GM19351 (cell line): Measurements from ENCODE around the gene TRPV5.
A peak's percentile ranks its signal among the peaks of the same experiment; 100 is the strongest.

Source experiments
- ATAC-seq: cut with Tn5 transposase; IDR thresholded peaks from one replicate; pipeline ENCODE4 v1.9.1; 2021; ENCODE audit warnings: mild to moderate bottlenecking, moderate library complexity; ENCODE audit not compliant: unreplicated experiment

TRPV5 gene

DNA sequence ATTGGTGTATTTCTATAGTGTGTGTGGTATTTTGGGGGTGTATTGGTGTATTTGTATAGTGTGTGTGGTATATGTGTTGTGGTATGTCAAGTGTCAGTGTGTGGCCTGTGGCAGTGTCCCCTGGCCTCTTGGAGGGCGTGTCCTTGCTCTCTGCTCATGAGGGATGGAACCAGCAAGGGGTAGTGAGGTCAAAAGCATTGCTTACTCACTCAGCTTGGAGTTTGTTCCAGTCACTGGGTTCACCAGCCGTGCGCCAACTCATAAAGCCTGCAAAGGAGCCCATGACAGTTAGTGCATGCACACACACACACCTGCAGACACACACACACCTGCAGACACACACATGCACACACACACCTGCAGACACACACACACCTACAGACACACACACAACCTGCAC lies 43.7 kb downstream of the TRPV5 start:
- ATAC-seq: no peak

DNA sequence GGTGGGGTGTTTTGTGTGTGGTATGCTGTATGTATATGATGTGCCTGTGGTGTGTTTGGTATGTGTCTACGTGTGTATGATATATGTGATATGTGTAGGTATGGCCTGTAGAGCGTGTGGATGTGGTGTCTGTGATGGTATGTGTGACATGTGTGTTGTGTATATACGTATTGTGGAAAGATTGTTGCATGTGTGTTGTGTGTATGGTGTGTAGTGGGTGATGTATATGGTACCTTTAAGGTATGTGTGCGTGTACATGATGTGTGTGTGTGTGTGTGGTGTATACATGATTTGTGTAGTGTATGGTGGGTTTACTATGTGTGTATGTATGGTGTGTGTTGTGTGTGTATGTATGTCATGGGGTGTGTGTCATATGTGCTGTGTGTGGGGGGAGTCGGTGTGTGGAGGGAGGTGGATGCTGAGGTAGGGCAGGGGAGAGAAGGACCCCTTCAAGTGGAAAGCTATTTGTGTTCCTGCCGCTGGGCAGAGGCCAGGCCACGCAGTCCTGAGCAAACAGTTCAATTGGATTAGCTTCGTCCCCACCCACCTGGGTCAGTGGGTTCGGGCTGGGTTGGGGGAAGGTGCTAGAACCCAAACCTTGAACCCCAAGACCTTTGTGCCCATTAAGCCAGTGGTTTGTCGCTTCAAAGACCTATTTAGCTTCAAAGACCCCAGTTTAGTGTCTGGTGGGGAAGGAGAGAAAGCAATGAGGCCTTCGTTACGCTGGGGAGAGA lies 46.1 kb downstream of the TRPV5 start:
- ATAC-seq: no peak

GRCh38 chr7:142886866-142887265 lies 46.7 kb downstream of the TRPV5 start:
- ATAC-seq: no peak

DNA sequence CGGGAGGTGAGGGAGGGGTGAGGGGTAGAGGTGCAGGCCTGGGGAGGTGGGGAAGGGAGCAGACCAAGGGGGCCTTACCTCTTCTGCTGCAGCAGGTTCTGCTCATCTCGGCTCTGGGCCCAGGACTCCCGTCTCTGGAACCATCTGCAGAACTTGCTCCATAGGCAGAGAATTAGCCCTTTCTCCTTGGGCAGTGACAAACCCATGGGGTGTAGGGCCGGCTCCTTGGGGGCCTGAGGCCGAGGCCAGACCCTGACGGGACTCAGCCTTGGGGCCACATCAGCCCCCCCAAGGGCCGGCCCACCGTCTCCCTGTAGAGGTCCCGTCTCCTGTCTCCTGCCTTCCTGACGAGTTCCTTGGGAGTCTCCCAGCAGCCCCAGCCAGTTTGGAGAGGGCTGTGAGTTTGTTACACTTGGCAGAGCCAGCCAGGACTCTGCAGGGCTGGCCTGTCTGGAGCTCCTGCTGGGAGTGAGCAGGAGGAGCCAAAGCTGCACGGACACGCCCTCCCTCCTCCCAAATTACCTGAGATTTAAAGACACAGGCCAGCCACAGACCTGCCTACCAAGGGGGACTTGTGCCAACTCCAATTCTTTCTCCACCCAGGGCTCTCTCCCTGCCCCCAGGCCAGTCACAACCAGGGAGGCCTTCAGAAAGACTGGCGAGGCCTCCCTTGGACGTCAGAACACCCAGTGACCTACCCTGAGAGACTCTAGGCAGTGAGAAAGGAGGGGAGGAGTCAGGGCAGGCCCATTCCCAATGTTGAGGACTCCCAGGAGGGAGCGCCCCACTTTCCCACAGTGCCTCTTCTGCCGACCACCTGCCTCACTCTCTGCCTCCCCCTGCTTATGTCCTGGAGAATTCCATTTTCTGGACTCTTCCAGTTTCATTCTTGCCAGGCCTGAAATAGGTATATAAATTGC lies 48.0 kb downstream of the TRPV5 start, which contains the start of gene TRPV6:
Gene TRPV6 (minus strand): TSS at position 435 of the 920 bp plus-strand sequence.
- no peak for ATAC-seq

DNA sequence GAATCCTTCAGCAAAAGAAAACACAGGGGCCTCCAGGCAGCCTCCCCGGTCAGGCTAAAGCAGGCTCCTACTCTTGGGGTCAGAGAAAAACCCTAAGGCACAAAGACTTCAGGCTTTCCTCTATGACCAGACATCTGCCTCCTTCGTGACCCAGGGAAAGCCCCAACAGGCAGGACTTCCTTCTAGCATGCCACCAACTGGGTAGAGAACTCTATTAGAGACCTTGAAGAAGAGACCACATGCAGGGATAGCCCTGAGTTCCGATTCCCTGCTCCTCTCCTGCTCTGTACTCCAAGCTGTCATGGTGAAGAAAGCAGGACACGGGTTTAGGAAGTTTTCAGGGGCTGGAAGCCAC lies 49.3 kb downstream of the TRPV5 start:
- ATAC-seq: no peak

GRCh38 chr7:142883571-142884285 lies 49.8 kb downstream of the TRPV5 start:
- ATAC-seq: no peak

DNA sequence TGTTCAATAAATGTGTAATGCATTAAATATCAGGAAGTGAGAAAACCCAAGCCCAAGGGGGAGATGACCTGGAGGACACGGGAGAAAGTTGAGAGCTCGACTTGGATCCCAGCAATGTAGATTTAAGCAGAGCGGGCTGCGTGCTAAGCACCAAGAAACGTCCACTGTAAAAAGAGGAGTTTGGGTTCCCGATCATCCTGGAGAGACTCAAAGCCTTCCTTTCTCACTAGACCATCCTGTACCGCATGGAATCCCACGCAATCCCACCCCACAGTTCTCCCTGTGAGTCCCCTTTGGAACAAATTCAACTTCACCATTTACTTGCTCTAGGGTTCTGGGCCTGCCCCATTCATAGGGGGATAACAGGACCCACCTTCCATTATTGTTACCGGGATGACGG lies 50.4 kb downstream of the TRPV5 start:
- ATAC-seq: no peak

DNA sequence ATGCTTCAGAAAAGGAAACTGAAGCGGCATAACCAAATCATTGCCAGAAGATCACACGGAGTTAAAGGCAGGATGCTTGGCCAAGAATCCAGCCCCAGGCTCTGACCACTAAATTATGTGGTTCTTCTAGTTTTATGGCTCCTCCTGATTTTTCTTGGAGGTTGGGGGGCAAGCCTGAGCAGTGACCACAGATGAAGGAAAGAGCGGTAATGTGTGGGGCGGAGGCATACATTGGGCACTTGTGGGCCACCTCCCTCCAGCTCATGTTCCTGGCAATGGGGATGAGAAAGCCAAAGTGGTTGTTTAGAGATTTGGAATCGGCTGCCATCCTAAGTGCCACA lies 51.2 kb downstream of the TRPV5 start:
- ATAC-seq: no peak

- ATAC-seq: no peak
These were observed 51.8 kb downstream of the TRPV5 start for GRCh38 chr7:142881586-142882337.

DNA sequence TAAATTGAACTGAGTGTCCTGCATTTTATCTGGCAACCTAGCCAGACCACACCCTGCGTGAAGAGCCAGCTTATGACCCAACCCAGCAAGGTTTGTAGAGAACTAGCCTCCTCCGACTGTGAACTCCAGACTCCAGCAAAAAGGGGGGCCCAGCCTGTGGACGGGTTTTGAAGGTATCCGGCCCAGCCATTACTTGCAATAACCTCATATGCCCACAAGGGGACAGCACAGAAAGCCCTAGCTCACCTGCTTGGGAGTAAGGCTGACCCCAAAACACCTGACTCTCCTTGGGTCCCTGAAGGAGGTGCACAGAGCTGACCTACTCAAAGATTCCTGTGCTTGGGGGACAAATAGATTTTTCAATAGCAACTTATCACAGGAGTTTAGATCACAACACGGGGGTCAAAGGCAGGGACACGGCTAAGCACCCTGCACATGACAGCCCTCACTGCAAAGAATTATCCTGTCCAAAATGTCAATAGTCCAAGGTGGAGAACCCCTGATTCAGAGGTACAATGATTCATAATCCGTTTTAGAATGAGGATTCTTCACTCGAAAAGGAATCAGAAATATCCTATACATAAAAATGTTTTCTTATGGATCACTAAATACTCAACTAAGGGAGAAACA lies 52.6 kb downstream of the TRPV5 start:
- peak; percentile 82 for ATAC-seq

GRCh38 chr7:142879060-142879459 lies 54.5 kb downstream of the TRPV5 start:
- ATAC-seq: no peak

DNA sequence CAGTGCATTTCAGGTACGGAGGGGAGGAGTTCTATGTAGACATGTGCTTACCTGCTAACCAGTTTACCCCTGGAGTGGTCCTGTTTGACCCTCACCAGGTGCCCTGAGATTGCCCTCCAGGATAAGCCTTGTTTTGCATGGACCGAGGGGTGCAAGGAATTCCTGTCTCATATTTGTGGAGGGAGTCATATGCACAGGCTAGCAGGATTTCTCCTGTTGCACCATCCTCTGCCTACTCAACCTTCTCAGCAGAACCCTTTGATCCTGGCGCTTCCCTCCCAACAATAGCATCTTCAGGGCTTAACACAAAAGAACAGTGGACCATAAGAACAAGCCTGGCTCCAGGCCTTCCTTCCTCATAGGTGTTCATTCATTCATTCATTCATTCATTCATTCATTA lies 55.2 kb downstream of the TRPV5 start:
- ATAC-seq: no peak

GRCh38 chr7:142876991-142877910 lies 56.3 kb downstream of the TRPV5 start:
- no peak for ATAC-seq

- no peak for ATAC-seq
These were observed 57.1 kb downstream of the TRPV5 start for GRCh38 chr7:142876236-142876960.

DNA sequence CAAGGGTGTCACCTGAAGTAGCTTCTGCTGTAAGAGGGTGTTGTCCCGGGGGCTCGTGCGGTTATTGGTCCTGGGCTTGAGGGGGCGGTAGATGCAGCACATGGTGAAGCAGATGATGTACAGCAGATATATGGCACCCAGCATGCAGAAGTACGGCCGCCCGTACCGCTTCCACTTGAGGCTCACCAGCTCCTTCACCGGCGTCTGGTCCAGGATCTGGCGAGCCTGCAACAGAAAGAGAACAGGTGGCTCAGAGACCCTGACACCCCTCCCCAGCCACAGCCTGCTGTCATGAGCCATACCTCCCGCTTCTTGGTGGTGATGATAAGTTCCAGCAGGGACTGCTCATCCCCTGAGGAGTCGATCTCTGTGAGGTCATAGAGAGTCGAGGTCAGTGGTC lies 58.1 kb downstream of the TRPV5 start:
- ATAC-seq: no peak

GRCh38 chr7:142874837-142875236 lies 58.7 kb downstream of the TRPV5 start:
- no peak for ATAC-seq

- ATAC-seq: no peak
These were observed 59.1 kb downstream of the TRPV5 start for GRCh38 chr7:142874409-142874808.

DNA sequence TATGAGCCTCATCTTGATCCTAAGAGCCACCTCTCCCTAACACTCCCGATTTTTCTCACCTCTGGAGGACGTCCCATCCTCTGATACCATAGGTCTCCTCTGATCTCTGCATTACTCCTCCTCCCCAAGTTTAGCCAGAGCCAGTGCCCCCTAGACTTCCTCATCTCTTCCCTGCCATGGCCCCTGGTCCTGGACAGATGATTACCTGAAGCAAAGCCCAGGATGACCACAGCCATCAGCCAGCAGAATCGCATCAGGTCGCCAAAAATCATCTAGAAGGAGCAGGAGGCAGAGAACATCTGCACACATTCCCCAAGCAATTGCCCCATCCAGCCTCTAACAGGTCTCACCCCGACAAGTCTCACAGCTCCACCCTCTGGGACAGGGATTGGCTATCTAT lies 59.7 kb downstream of the TRPV5 start:
- ATAC-seq: no peak
